HL-60/S4 treated with retinoic acid at 250 ng/mL for 4 days and 3 days (cell line): ENCODE data around the gene CTBP1.

Experiments used
- in situ Hi-C: fragments of 300-500 bp; cut with MboI; formaldehyde crosslinking; loops from 2 replicates; pipeline ENCODE4 v1.7.0; 2022; ENCODE audit warnings: low sequenced_read_pairs

The CTBP1 gene

DNA sequence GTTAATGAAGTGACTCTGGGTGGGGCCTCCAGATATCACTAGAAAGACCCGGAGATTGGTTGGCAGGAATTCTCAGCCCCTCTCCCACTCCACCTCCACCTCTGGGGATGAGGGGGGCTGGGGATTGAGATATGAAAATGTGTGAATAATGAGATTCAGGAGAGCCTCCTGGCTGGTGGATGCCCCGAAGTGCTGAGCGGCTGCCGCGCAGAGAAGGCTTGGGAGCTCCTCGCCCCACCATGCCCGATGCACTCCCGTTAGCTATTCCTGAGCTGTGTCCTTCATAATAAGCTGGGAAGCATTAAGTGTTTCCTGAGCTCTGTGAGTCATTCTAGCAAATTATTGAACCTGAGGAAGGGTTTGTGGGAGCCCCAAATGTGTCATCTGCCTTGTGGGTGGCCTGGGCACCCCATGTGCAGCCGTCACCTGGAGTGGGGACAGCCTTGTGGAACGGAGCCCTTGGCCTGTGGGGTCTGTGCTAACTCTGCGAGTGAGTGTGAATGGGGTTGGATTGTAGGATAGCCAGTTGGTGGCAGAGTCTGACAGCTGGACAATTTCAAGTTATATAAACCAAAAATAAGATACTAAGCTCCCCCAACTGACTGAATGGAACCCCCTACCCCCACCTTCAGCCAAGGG is 36.3 kb upstream of the CTBP1 start:
- in situ Hi-C loops, result no loop called here

DNA sequence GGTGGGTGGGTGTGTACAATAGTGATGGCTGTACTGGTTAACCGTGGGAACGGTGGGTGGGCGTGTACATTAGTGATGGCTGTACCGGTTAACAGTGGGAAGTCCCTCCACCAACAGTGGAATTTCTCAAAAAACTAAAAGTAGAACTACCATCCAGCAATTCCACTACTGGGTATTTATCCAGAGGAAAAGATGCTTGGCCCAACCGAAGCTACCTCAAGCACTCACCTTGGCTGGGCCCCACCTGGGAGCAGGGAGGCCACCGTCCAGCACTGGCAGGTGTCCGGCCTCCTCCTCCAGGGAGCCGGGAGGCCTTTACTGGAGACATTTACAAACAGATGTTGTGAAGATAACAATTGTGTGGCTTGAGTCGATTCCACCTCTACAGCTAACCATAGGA is 34.8 kb upstream of the CTBP1 start:
- in situ Hi-C loops, result no loop called here

GRCh38 chr4:1279253-1279652 is 30.3 kb upstream of the CTBP1 start:
- in situ Hi-C loops, result no loop called here

DNA sequence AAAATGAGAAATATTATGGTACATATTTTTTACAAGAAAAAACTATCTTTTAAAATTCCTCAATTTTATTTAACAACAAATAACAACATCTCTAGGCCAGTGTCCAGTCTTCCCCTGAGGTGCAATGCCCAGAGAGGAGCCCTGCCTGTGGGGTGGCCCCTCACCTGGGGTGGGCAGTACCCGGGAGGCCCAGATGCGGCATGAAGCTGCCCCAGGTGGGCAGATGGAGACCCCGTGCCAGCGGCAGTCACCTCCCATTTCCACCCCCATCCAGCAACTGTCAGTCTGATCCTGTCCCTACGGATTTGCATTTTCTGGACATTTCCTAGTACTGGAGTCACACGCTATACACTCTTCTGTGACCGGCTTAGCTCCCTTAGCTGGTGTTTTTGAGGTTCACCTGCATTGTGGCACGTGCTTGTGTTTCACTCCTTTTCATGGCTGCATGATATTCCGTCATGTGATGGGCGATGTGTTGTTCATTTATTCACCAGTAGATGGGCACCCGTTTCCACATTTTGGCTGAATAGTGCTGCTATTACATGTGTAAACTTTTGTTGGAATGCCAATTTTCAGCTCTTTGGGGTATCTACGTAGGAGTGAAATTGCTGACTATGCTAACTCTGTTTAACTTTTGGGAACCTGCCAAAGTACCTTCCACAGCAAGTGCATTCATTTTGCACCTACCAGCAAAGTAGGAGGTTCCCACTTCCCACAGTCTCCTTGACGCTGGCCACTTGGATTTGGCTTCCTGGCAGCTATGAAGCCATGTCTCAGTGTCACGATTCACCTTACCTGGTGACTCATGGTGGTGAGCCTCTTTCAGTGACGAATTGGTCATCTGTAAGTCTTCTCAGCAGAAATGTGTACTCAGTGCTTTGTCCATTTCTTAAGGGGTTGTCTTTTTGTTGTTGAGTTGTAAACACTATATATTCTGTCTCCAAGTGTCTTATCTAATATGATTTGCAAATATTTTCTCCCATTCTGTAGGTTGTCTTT is 29.0 kb upstream of the CTBP1 start:
- in situ Hi-C loops, result no loop called here

DNA sequence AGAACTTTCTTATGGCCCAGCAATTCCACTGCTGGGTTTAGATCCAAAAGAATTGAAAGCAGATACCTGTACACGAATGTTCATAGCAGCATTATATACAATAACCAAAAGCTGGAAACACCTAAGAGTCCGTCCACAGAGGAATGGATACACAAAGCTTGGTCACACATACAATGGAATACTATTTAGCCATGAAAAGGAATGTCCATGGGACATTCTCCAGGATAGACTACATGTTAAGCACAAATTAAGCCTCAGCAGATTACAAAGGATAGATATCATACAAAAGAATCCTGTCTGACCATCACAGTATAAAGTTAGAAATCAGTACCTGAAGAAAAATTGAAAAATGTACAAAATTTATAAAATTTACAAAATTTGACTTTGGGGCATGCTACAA is 28.1 kb upstream of the CTBP1 start:
- in situ Hi-C loops, result no loop called here

- in situ Hi-C loops, result no loop called here
Measured at GRCh38 chr4:1274871-1275270, 25.9 kb upstream of the CTBP1 start.

- in situ Hi-C loops, result no loop called here
Measured at GRCh38 chr4:1271686-1272085, 22.8 kb upstream of the CTBP1 start.

DNA sequence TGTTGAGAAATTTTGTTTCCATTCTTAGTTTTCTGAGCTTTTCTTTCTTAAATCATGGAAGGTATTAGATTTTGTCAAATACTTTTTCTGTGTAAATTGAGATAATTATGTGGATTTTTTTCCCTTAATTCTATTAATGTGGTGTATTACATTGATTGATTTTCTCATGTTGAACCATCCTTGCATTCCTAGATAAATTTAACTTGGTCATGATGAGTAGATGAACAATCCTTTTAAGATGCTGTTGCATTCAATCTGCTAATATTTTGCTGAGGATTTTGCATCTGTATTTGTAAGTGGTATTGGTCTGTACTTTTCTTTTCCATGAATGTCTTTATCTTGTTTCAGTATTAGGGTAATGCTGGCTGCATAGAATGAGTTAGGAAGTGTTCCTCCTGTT is 20.3 kb upstream of the CTBP1 start:
- in situ Hi-C loops, result no loop called here

GRCh38 chr4:1266881-1267763 is 18.2 kb upstream of the CTBP1 start:
- in situ Hi-C loops, result no loop called here

DNA sequence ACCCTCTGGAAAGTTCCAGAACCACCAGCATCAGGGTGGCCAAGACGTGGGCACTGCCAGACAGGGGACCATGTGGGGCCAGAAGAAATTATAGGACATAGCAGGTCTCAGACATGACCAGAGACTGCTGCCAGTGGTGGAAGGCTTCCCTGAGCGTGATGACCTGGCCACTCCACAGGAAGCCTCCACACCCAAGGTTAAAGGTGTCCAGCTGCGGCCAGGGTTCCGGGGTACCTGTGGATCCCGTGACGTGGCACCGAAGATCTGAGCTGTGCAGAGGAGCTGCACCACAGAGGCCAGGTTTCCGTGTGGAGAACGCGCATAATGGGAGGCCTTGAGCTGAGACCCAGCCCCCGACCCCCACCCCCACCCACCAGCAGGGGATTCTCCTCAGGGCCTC is 16.4 kb upstream of the CTBP1 start:
- in situ Hi-C loops, result no loop called here

GRCh38 chr4:1264942-1265341 is 16.0 kb upstream of the CTBP1 start:
- in situ Hi-C loops, result no loop called here

GRCh38 chr4:1261107-1261928 is 12.4 kb upstream of the CTBP1 start:
- in situ Hi-C loops, result no loop called here

- in situ Hi-C loops, result no loop called here
Measured at GRCh38 chr4:1260418-1261106, 11.6 kb upstream of the CTBP1 start.

DNA sequence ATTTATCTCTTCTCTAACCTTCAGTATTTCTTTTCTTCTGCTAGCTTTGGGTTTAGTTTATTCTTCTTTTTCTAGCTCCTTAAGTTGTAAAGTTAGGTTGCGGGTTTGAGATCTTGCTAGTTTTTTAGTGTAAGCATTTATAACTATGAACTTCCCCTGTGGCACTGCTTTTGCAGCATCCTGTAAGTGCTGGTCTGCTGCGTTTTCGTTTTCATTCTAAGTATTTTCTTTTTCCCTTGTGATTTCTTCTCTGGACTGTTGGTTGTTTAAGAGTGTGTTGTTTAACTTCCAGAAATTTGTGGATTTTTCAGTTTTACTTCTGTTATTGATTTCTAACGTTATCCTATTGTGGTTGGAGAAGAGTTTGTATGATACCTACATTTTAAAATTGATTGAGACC is 11.0 kb upstream of the CTBP1 start:
- in situ Hi-C loops, result no loop called here

GRCh38 chr4:1258457-1258856 is 9.5 kb upstream of the CTBP1 start:
- in situ Hi-C loops, result no loop called here

DNA sequence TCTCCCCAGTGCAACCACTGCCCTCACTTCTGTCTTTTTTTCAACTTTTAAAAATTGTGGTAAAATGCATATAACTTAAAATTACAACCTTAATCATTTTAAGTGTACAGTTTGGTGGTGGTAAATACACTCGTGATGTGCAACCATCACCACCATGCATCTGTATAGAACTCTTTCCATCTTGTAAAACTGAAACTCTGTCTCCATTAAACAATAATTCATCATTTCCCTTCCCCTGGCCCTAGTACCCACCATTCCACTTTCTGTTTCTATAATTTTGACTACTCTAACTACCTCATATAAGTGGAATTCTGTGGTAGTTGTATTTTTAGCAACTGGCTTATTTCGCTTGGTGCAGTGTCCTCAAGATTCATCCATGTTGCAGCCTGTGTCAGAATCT is 6.8 kb upstream of the CTBP1 start:
- in situ Hi-C loops, result no loop called here

DNA sequence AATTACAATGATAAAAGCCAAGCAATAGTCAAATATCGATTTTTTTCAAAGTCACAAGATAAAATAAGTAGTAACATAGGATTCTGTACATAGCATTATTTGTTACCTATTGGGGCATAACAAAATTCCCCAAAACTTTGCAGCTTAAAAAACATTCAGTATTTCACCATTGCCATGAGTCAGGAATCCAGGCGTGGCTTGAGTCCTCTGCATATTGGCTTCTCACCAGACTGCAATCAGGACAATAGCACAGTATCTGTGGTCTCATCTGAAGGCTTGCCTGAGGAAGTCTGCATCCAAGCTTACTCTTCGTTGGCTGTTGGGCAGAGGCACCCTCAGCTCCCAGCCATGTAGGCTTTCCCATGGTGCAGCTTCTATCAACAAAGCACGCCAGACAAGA is 6.2 kb upstream of the CTBP1 start:
- in situ Hi-C loops, result no loop called here

- in situ Hi-C loops, result no loop called here
Measured at GRCh38 chr4:1253831-1254230, 4.9 kb upstream of the CTBP1 start.

- in situ Hi-C loops, result no loop called here
Measured at GRCh38 chr4:1252928-1253492, 4.1 kb upstream of the CTBP1 start.

DNA sequence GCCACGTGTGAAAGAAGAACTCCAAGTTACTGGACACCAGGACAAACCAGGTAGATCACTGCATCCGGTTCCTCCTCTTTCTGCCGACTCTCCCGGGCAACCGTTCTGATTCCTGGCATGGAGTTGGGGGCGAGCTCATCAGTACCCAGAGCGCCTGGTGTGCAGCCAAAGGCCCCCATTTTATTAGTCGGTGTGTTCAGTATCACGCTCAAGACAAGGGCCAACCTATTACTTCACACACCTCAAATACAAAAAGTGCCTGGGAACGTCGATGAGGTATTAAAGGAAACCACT is 2.8 kb upstream of the CTBP1 start:
- in situ Hi-C loops, result no loop called here
